Mesenchymal stem cell (in vitro differentiated cells and primary cell): Measurements from ENCODE around the gene SULT1C2.

ENCODE experiments used
- DNase-seq: peaks from one replicate; pipeline ENCODE4 v3.0.0-alpha.2; 2013
- H2AFZ ChIP-seq: one replicate; pipeline ENCODE4 v1.6.1; 2013; ENCODE audit warnings: low read depth, mild to moderate bottlenecking, control low read depth, inconsistent platforms, low read length, moderate library complexity
- H2AK5ac ChIP-seq: 2 replicates; pipeline ENCODE4 v1.6.1; 2013; ENCODE audit warnings: low read length, moderate library complexity, mild to moderate bottlenecking, inconsistent platforms; ENCODE audit not compliant: severe bottlenecking
- H2BK120ac ChIP-seq: one replicate; pipeline ENCODE4 v1.6.1; 2013; ENCODE audit warnings: low read depth, mild to moderate bottlenecking, inconsistent platforms, low read length, moderate library complexity
- H2BK12ac ChIP-seq, 2 experiments: one replicate each; pipeline ENCODE4 v1.6.1; 2013; ENCODE audit warnings: inconsistent platforms in 2 of 2, low read length in 2 of 2, mild to moderate bottlenecking in 2 of 2, moderate library complexity in 2 of 2, control low read depth in 1 of 2
- H2BK15ac ChIP-seq: one replicate; pipeline ENCODE4 v1.6.1; 2013; ENCODE audit warnings: mild to moderate bottlenecking, low read depth, inconsistent platforms; ENCODE audit not compliant: poor library complexity, severe bottlenecking
- H2BK5ac ChIP-seq: 2 replicates; pipeline ENCODE4 v1.6.1; 2013; ENCODE audit warnings: low read depth, mild to moderate bottlenecking, low read length, control low read depth, inconsistent platforms; ENCODE audit not compliant: poor library complexity, severe bottlenecking
- H3K14ac ChIP-seq, 2 experiments: one replicate each; pipeline ENCODE4 v1.6.1; 2013; ENCODE audit warnings: inconsistent platforms in 2 of 2, low read length in 2 of 2, control low read depth in 1 of 2, mild to moderate bottlenecking in 1 of 2, moderate library complexity in 1 of 2
- H3K18ac ChIP-seq, 2 experiments: one replicate each; pipeline ENCODE4 v1.6.1; 2013; ENCODE audit warnings: inconsistent platforms in 2 of 2, low read length in 2 of 2, control low read depth in 1 of 2, low read depth in 1 of 2, mild to moderate bottlenecking in 1 of 2
- H3K23ac ChIP-seq, 2 experiments: one replicate each; pipeline ENCODE4 v1.6.1; 2013; ENCODE audit warnings: inconsistent platforms in 2 of 2, low read length in 2 of 2, mild to moderate bottlenecking in 2 of 2, moderate library complexity in 2 of 2, control low read depth in 1 of 2
- H3K27ac ChIP-seq: 2 replicates; pipeline ENCODE4 v1.5.1; 2013; ENCODE audit warnings: mild to moderate bottlenecking, moderate library complexity, low read length, control low read depth, inconsistent platforms; ENCODE audit not compliant: poor library complexity, severe bottlenecking
- H3K27me3 ChIP-seq, 2 experiments: 2 replicates each; pipeline versions ENCODE4 v1.6.1 to v1.7.0; 2013; ENCODE audit warnings: low read length in 2 of 2, mild to moderate bottlenecking in 2 of 2, moderate library complexity in 2 of 2, control low read depth in 1 of 2, inconsistent platforms in 1 of 2; ENCODE audit not compliant: control insufficient read depth in 1 of 2, insufficient read depth in 1 of 2
- H3K36me3 ChIP-seq, 2 experiments: 2 replicates each; pipeline versions ENCODE4 v1.6.1 to v1.7.0; 2013; ENCODE audit warnings: low read length in 2 of 2, control low read depth in 1 of 2, inconsistent platforms in 1 of 2, low read depth in 1 of 2, mild to moderate bottlenecking in 1 of 2; ENCODE audit not compliant: insufficient read depth in 2 of 2, control insufficient read depth in 1 of 2
- H3K4ac ChIP-seq, 2 experiments: one replicate each; pipeline ENCODE4 v1.6.1; 2013; ENCODE audit warnings: inconsistent platforms in 2 of 2, low read length in 2 of 2, mild to moderate bottlenecking in 2 of 2, moderate library complexity in 2 of 2, control low read depth in 1 of 2, low read depth in 1 of 2
- H3K4me1 ChIP-seq: 2 replicates; pipeline ENCODE4 v1.6.1; 2013; ENCODE audit warnings: low read depth, low read length, control low read depth; ENCODE audit not compliant: control insufficient read depth, insufficient read depth
- H3K4me2 ChIP-seq: 2 replicates; pipeline ENCODE4 v1.6.1; 2013; ENCODE audit warnings: low read length, mild to moderate bottlenecking, inconsistent platforms; ENCODE audit not compliant: poor library complexity, severe bottlenecking
- H3K4me3 ChIP-seq, 2 experiments: 2 replicates each; pipeline versions ENCODE4 v1.5.1 to v1.7.0; 2013; ENCODE audit warnings: low read length in 2 of 2, mild to moderate bottlenecking in 2 of 2, control low read depth in 1 of 2, low read depth in 1 of 2; ENCODE audit not compliant: insufficient read depth in 1 of 2
- H3K79me1 ChIP-seq: replicated peaks from 2 replicates; pipeline ENCODE4 v1.6.1; 2013; ENCODE audit warnings: mild to moderate bottlenecking, control low read depth, low read length, inconsistent platforms; ENCODE audit not compliant: poor library complexity, severe bottlenecking
- H3K9ac ChIP-seq: 2 replicates; pipeline ENCODE4 v1.7.0; 2013; ENCODE audit warnings: mild to moderate bottlenecking, low read length, moderate library complexity
- H3K9me3 ChIP-seq: 2 replicates; pipeline ENCODE4 v1.7.0; 2013; ENCODE audit warnings: mild to moderate bottlenecking, low read length; ENCODE audit not compliant: control insufficient read depth
- H4K8ac ChIP-seq: one replicate; pipeline ENCODE4 v1.6.1; 2013; ENCODE audit warnings: inconsistent platforms, mild to moderate bottlenecking, low read length, moderate library complexity
- H4K91ac ChIP-seq: one replicate; pipeline ENCODE4 v1.6.1; 2013; ENCODE audit warnings: mild to moderate bottlenecking, low read length, inconsistent platforms
- WGBS: methylation state at CpG from one replicate; pipeline ENCODE4 v1.1.7; 2013; ENCODE audit warnings: mixed read lengths; 5-methylcytosine and 5-hydroxymethylcytosine counted together

The SULT1C2 gene

GRCh38 chr2:108262036-108262435 lies 26.7 kb upstream of the SULT1C2 start:
- H3K9ac ChIP-seq: no peak overlapping the region
- H2AK5ac ChIP-seq: no peak overlapping the region
- H3K4me1 ChIP-seq: peaks cover under 1% of the 10 kb centered on the region
- no peak overlapping the region for H3K4ac ChIP-seq
- no peak overlapping the region for H3K27ac ChIP-seq
- no peak overlapping the region for H4K91ac ChIP-seq
- no peak overlapping the region for H2BK120ac ChIP-seq
- no peak for DNase-seq
- no peak overlapping the region for H2BK12ac ChIP-seq
- H2BK5ac ChIP-seq: no peak overlapping the region
- no peak overlapping the region for H3K23ac ChIP-seq
- H2BK15ac ChIP-seq: no peak overlapping the region
- no peak overlapping the region for H4K8ac ChIP-seq
- H3K79me1 ChIP-seq: peaks cover 4% of the 10 kb centered on the region
- no peak overlapping the region for H2AFZ ChIP-seq
- no peaks in the 10 kb centered on the region for H3K27me3 ChIP-seq
- no peak overlapping the region for H3K4me3 ChIP-seq
- H3K36me3 ChIP-seq: no peaks in the 10 kb centered on the region
- H3K9me3 ChIP-seq: no peaks in the 10 kb centered on the region
- no peak overlapping the region for H3K14ac ChIP-seq
- no peak overlapping the region for H3K18ac ChIP-seq
- WGBS: 67% methylated on average over 1 of the region's 1 CpG
- no peak overlapping the region for H3K4me2 ChIP-seq

- no peak overlapping the region for H3K9ac ChIP-seq
- H2AFZ ChIP-seq: no peak overlapping the region
- no peak overlapping the region for H2BK120ac ChIP-seq
- no peak overlapping the region for H3K14ac ChIP-seq
- no peak overlapping the region for H2BK12ac ChIP-seq
- no peaks in the 10 kb centered on the region for H3K9me3 ChIP-seq
- no peak overlapping the region for H4K91ac ChIP-seq
- no peak overlapping the region for H2AK5ac ChIP-seq
- no peak for DNase-seq
- no peak overlapping the region for H3K4me2 ChIP-seq
- H4K8ac ChIP-seq: no peak overlapping the region
- H3K27me3 ChIP-seq: no peaks in the 10 kb centered on the region
- no peak overlapping the region for H3K27ac ChIP-seq
- no peak overlapping the region for H2BK5ac ChIP-seq
- no peak overlapping the region for H3K18ac ChIP-seq
- H3K4me3 ChIP-seq: no peak overlapping the region
- no peak overlapping the region for H3K4ac ChIP-seq
- H3K4me1 ChIP-seq: peaks cover 6% of the 10 kb centered on the region
- H3K23ac ChIP-seq: no peak overlapping the region
- H2BK15ac ChIP-seq: no peak overlapping the region
- H3K36me3 ChIP-seq: no peaks in the 10 kb centered on the region
- H3K79me1 ChIP-seq: peaks cover 4% of the 10 kb centered on the region
These were observed 25.3 kb upstream of the SULT1C2 start for GRCh38 chr2:108263401-108263800.

DNA sequence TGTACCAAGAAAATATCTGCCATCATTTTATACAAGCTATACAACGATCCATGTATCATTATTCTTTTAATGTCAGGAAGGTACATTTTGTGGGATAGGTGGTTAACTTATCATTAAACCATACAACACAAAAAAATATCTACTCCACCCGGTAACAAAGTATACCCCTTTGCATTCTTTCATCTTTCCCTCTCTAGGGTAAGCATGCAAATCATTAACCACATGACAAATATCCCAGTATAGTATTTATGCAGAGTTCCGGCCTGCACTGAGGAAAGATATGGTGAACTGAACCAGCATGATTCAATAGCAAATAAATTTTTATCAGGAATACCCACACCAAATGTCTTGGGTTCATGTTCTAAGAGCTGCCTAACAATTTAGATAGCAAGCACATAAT lies 22.5 kb upstream of the SULT1C2 start:
- DNase-seq: no peak
- Histone ChIP-seq H3K14ac (no peak overlapping the region), H3K4ac (no peak overlapping the region), H2BK120ac (no peak overlapping the region), H2AK5ac (no peak overlapping the region), H4K8ac (no peak overlapping the region), H3K9me3 (no peaks in the 10 kb centered on the region), H3K4me3 (no peak overlapping the region), H3K79me1 (peaks cover 14% of the 10 kb centered on the region), H3K27ac (peak overlapping the region; percentile 53), H3K4me1 (peaks cover 16% of the 10 kb centered on the region), H2BK12ac (no peak overlapping the region), H3K23ac (no peak overlapping the region), H3K18ac (no peak overlapping the region), H4K91ac (no peak overlapping the region), H3K36me3 (no peaks in the 10 kb centered on the region), H3K4me2 (peak overlapping the region; percentile 17), H3K9ac (no peak overlapping the region), H2AFZ (no peak overlapping the region), H2BK5ac (no peak overlapping the region), H3K27me3 (no peaks in the 10 kb centered on the region), H2BK15ac (no peak overlapping the region)
- 58% methylated on average over 2 of the region's 3 CpGs for WGBS

GRCh38 chr2:108267101-108267500 lies 21.6 kb upstream of the SULT1C2 start:
- no peak overlapping the region for H2AFZ ChIP-seq
- no peak overlapping the region for H2BK15ac ChIP-seq
- peak; percentile 68 for DNase-seq
- peak overlapping the region; percentile 90 for H3K27ac ChIP-seq
- H2BK5ac ChIP-seq: no peak overlapping the region
- H3K23ac ChIP-seq: no peak overlapping the region
- no peak overlapping the region for H3K14ac ChIP-seq
- no peak overlapping the region for H4K91ac ChIP-seq
- peaks cover 21% of the 10 kb centered on the region for H3K4me1 ChIP-seq
- H3K4ac ChIP-seq: no peak overlapping the region
- peak overlapping the region; percentile 54 for H2AK5ac ChIP-seq
- H3K79me1 ChIP-seq: peaks cover 14% of the 10 kb centered on the region
- H3K36me3 ChIP-seq: no peaks in the 10 kb centered on the region
- peak overlapping the region; percentile 37 for H3K4me2 ChIP-seq
- peak overlapping the region in 1 of 2 experiments; percentile 63 for H2BK12ac ChIP-seq
- no peak overlapping the region for H4K8ac ChIP-seq
- H2BK120ac ChIP-seq: no peak overlapping the region
- H3K9ac ChIP-seq: peak overlapping the region; percentile 62
- H3K18ac ChIP-seq: peak overlapping the region in 1 of 2 experiments; percentile 30
- no peaks in the 10 kb centered on the region for H3K27me3 ChIP-seq
- WGBS: 85% methylated on average over 5 of the region's 5 CpGs
- H3K9me3 ChIP-seq: no peaks in the 10 kb centered on the region
- no peak overlapping the region for H3K4me3 ChIP-seq
